GM19463 (cell line): Measurements from ENCODE around the gene YTHDF2.

Experiments
- ATAC-seq: cut with Tn5 transposase; IDR thresholded peaks from one replicate; pipeline ENCODE4 v1.9.1; 2021; ENCODE audit warnings: mild to moderate bottlenecking, moderate library complexity; ENCODE audit not compliant: unreplicated experiment

Gene YTHDF2

DNA sequence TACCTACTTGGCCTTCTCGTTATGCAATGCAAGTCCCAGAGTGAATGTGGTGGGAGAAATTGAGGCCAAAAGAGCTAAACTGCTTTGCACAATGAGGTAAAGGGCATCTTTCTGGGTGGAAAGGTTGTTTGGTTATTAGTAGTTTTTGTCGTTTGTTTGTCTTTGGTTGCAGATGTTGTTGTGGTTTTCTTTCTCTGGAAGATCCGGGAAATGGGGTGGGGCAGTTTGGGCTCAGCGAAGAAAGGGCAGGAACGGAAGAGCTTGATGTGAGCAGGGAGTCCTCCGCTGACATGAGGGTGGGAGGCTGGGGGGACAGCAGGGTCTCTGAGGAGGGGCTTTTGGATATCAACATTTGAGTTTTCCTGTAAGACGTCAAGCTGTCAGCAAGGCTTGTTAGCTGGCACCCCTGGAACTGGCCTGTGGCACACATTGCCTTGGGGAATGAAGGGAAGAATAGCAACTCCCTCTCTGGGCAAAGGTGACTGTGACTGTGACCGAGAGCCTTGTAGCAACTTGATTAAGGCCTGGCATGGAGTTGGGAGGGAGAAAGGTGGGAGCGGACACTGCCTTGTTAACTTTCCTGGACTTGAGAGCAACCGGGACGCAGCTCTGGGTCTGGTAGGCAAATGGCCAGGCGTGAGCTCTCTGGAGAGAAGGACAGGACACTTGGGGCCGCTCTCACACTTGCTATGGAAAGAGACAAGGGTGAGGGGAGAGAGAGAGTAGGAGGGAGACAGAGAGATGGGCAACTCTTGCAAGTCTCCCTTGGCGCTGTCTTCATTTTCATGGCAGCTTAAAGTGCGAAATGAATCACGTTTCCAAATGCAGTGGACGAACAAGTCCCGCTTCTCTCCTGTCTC is 59.8 kb downstream of the YTHDF2 start:
- ATAC-seq: no peak

DNA sequence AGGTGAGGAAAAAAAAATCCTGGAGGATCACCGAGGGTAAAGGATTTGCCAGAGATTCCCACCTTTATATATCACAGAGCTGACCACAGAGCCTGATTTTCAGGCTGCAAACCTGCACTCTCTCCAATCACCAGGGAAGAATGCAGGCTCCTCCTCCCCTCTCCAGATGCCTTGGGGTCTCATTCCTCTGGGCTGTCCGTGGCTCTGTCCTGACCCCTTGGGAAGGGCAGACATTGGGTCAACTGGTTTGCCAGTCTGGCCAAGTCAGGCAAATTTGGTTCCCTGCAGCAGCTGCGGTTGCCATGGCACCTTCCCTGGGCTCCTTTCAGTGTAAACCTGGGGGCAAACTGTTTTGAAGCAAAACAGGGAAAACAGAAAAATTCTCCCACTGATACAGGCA is 63.6 kb downstream of the YTHDF2 start:
- ATAC-seq: no peak

DNA sequence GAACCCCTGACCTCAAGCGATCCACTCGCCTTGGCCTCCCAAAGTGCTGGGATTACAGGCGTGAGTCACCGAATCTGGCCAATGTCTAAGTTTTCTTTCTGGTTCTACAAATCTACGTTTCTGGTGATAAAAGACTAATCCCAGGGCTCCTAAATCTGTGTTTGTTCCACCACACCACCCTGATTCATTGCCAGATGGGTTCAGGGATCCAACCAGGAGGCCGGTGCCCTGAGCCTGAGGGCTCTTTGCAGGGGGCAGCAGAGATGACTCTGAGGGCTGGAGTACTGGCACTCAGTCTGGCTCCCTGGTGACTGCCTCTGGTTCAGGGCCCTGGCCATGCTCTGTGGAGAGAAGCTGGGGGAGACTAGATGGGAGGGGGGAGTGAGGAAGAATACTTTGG is 64.7 kb downstream of the YTHDF2 start:
- ATAC-seq: no peak

DNA sequence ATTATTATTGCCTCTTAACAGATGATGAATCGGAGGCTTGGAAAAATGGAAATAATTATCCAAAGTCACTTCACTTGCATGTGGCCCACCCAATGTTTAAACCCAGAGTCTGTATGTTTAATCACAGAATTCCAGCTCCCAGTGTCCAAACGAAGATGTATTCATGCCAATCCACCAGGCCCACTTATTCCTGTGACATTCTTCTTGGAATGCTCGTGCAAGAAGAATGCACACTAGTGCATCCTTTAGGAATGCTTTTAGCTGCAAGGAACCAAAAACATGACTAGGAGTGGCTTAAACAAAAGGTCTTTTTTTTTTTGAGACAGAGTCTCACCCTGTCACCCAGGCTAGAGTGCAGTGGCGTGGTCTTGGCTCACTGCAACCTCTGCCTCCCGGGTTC is 66.3 kb downstream of the YTHDF2 start:
- no peak for ATAC-seq

- no peak for ATAC-seq
Measured at GRCh38 chr1:28803662-28804061, 66.9 kb downstream of the YTHDF2 start.

GRCh38 chr1:28804071-28804470 is 67.3 kb downstream of the YTHDF2 start:
- no peak for ATAC-seq

DNA sequence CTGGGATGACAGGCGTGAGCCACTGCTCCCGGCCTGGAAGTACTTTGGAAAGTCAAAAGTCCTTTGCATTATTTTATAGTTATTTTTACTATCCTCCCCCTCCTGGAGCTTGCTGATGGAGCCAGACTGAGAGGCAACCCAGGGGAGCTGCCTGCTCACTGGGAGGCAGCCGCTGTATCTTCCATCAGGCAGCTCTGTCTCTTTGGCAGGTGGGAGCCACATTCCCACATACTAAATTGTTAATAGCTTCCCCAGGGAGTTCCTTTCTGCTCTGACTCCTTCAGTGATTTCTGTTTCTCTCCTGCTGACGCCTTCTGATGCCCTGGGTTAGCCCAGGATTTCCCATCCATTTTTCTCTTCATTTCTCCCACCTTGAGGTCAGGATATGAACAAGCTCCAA is 70.3 kb downstream of the YTHDF2 start:
- no peak for ATAC-seq

DNA sequence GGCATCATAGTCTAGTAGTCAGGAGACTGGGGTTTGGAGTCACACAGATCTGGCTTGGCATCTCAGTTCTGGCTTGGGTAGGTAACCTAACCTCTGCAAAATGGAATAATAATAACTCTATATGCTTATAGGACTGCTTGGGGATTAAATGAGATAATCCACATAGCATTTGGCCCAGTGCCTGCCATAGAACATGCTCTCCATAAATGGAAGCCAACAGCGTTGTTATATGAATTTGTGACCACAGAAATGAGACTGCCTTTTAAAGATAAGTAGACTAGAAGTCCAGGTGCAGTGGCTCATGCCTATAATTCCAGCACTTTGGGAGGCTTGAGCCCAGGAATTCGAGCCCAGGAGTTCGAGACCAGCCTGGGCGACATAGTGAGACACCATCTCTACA is 71.2 kb downstream of the YTHDF2 start:
- no peak for ATAC-seq

DNA sequence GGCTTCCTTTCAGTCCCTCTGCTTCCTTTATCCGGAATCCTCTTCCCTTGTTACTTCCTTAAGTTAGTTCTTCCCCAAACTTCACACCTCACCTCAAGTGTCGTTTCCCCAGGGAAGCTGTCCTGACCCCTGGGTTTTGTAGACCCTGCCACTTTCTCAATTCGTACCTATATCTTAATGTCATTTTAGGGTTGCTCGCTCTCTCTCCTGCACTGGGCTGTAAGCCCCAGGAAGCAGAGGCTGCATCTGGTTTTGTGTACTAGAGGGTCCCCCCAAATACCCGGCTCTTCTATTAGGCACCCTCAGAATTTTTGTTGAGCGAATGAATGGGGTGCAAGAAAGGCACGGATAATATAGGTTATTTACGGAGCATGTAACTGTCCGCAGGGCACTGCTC is 74.6 kb downstream of the YTHDF2 start:
- no peak for ATAC-seq

GRCh38 chr1:28811766-28812668 is 75.3 kb downstream of the YTHDF2 start, which contains the start of gene OPRD1:
OPRD1 (plus strand) TSS chr1:28812170; CDS start chr1:28812384, 214 bp downstream.
- no peak for ATAC-seq

GRCh38 chr1:28812669-28813468 is 76.1 kb downstream of the YTHDF2 start:
- no peak for ATAC-seq

- ATAC-seq: no peak
Measured at GRCh38 chr1:28813931-28814465, 77.3 kb downstream of the YTHDF2 start.

GRCh38 chr1:28815533-28816185 is 78.9 kb downstream of the YTHDF2 start:
- ATAC-seq: no peak

DNA sequence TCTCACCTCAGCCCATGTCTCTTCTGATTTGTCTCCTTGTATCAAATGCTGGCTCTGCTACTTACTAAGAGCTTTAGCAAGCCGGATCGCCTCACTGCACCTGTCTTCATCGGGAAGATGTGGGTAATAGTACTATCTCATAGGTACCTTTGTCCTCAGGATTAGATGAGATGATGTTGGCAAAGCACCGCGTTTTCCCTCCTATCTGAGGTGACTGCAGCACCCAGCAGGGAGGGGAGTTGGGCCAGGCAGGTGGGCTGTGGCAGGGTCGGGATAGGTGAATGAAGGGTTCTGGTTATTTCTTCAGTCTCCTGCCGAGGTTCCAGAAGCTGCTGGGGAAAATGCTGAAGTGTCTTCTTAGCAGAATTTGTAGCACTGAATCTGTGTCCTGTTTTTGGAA is 80.4 kb downstream of the YTHDF2 start:
- no peak for ATAC-seq

DNA sequence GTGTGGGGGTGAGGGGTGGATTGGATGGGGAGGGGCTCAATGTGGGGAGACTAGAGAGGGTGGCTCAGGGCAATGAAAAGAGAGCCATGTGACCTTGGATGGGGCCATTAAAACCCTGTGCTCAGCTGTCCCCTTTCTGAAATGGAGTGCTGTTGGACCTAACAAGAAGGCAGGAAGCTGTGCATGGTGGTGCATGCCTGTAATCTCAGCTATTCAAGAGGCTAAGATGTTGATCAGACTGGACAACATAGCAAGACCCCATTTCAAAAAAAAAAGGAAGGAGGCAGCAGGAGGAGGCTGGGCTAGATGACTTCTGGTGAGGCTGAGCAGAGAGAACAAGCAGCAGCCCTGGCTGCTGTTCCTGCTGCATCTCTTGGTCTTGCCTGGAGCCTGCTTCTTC is 82.3 kb downstream of the YTHDF2 start:
- no peak for ATAC-seq
